NCI-H2029 treated with DMSO at 0.1 percent for 48 hours (cell line): ENCODE results near the gene MIPEP.

Experiments used
- DNase-seq: peaks from one replicate; lab custom pipeline; 2025; lab: John Stamatoyannopoulos, UW

MIPEP gene

GRCh38 chr13:23715092-23715761 lies 174.0 kb downstream of the MIPEP start:
- DNase-seq, result no peak

GRCh38 chr13:23714672-23715071 lies 174.5 kb downstream of the MIPEP start:
- no peak for DNase-seq

- DNase-seq, result no peak
Measured at GRCh38 chr13:23711355-23711754, 177.8 kb downstream of the MIPEP start.

GRCh38 chr13:23710366-23710765 lies 178.8 kb downstream of the MIPEP start:
- no peak for DNase-seq

GRCh38 chr13:23709536-23709935 lies 179.7 kb downstream of the MIPEP start:
- no peak for DNase-seq

- DNase-seq, result no peak
Measured at GRCh38 chr13:23707674-23708073, 181.5 kb downstream of the MIPEP start.

GRCh38 chr13:23705583-23705982 lies 183.6 kb downstream of the MIPEP start:
- no peak for DNase-seq

- DNase-seq, result no peak
Measured at GRCh38 chr13:23703246-23703860, 185.8 kb downstream of the MIPEP start.

- DNase-seq, result no peak
Measured at GRCh38 chr13:23701636-23702035, 187.6 kb downstream of the MIPEP start.

- DNase-seq, result no peak
Measured at GRCh38 chr13:23701186-23701585, 188.0 kb downstream of the MIPEP start.

GRCh38 chr13:23699271-23699670 lies 189.9 kb downstream of the MIPEP start:
- DNase-seq, result no peak

GRCh38 chr13:23697772-23698313 lies 191.4 kb downstream of the MIPEP start:
- DNase-seq, result no peak

- no peak for DNase-seq
Measured at GRCh38 chr13:23696610-23697009, 192.6 kb downstream of the MIPEP start.

GRCh38 chr13:23695711-23696464 lies 193.3 kb downstream of the MIPEP start:
- DNase-seq, result no peak

- DNase-seq, result no peak
Measured at GRCh38 chr13:23695196-23695595, 194.0 kb downstream of the MIPEP start.

- no peak for DNase-seq
Measured at GRCh38 chr13:23692816-23693215, 196.4 kb downstream of the MIPEP start.

- no peak for DNase-seq
Measured at GRCh38 chr13:23690668-23691067, 198.5 kb downstream of the MIPEP start.

GRCh38 chr13:23688336-23688735 lies 200.9 kb downstream of the MIPEP start:
- DNase-seq, result no peak

- no peak for DNase-seq
Measured at GRCh38 chr13:23687614-23688013, 201.6 kb downstream of the MIPEP start.

- DNase-seq, result no peak
Measured at GRCh38 chr13:23686948-23687347, 202.3 kb downstream of the MIPEP start.

GRCh38 chr13:23685416-23685815 lies 203.8 kb downstream of the MIPEP start:
- no peak for DNase-seq

- no peak for DNase-seq
Measured at GRCh38 chr13:23684647-23685046, 204.6 kb downstream of the MIPEP start.

- DNase-seq, result no peak
Measured at GRCh38 chr13:23683084-23683483, 206.1 kb downstream of the MIPEP start.
